Left ventricle myocardium inferior (tissue), 1 donor: ENCODE results near the gene TMC1. TPM values are rescaled to one million over a fixed set of nuclear protein-coding genes. Genes with fewer than 3 reads are reported as not detected.

Experiments used
- DNase-seq: peaks from one replicate; pipeline ENCODE4 v3.0.0-alpha.2; 2020
- H3K27ac ChIP-seq: fragments of 200-600 bp; replicated peaks from 2 replicates; pipeline ENCODE4 v1.8.0; 2021
- H3K27me3 ChIP-seq: fragments of 200-600 bp; 2 replicates; pipeline ENCODE4 v1.8.0; 2021; ENCODE audit warnings: low read depth
- H3K36me3 ChIP-seq: fragments of 200-600 bp; 2 replicates; pipeline ENCODE4 v1.8.0; 2021
- H3K4me1 ChIP-seq: fragments of 200-600 bp; 2 replicates; pipeline ENCODE4 v1.8.0; 2021
- H3K4me3 ChIP-seq: fragments of 200-600 bp; 2 replicates; pipeline ENCODE4 v1.8.0; 2021; ENCODE audit warnings: mild to moderate bottlenecking, moderate library complexity
- H3K9me3 ChIP-seq: fragments of 200-600 bp; replicated peaks from 2 replicates; pipeline ENCODE4 v1.8.0; 2021
- intact Hi-C: fragments of 100-400 bp; cut with micrococcal nuclease; formaldehyde crosslinking; loops from one replicate; pipeline ENCODE4 v1.11.0; 2022
- total RNA-seq: library from RNA; stranded (reverse); fragmentation: NEBNext Ultra II Directional; extraction: Animal tissue kit (Norgen Biotek cat#: 25700); gene quantifications from one replicate; pipeline ENCODE4 v1.2.1, GENCODE V29; 2021
- TF ChIP-seq, protein P1 (sequence below): fragments of 200-600 bp; IDR thresholded peaks from 2 replicates; pipeline ENCODE4 v1.8.0; 2021; ENCODE audit warnings: antibody characterized with exemption, mild to moderate bottlenecking, borderline replicate concordance
- donor health status: DM: no; HTN: yes; CAD: no; lungs with severe emphysema.

The TMC1 gene
- total RNA-seq, 1 donor from 2014 or later: 0.25 TPM

DNA sequence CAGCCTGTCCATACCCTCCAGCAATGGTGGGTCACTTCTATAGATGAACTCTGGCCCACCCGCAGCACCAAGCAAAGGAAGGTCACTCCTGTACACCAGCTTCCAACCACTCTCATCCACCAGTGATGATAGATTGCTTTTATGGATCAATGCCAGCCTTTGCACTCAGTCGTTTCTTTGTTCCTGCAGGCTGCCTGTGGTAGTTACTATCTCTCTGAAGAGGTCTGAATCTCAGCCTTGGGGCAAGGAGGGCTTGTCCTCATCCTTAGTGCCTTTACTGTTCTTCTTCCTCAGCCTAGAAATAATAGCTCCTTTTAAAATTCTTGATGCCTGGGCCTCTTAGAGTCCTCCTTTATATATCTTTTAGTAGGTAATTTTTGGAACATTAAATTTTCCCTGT lies 100.8 kb downstream of the TMC1 start:
- Histone ChIP-seq H3K36me3 (no peaks in the 10 kb centered on the region), H3K4me3 (no peak overlapping the region), H3K4me1 (no peaks in the 10 kb centered on the region), H3K27me3 (no peaks in the 10 kb centered on the region), H3K9me3 (no peaks in the 10 kb centered on the region), H3K27ac (no peak overlapping the region)
- TF ChIP-seq, protein P1, sequence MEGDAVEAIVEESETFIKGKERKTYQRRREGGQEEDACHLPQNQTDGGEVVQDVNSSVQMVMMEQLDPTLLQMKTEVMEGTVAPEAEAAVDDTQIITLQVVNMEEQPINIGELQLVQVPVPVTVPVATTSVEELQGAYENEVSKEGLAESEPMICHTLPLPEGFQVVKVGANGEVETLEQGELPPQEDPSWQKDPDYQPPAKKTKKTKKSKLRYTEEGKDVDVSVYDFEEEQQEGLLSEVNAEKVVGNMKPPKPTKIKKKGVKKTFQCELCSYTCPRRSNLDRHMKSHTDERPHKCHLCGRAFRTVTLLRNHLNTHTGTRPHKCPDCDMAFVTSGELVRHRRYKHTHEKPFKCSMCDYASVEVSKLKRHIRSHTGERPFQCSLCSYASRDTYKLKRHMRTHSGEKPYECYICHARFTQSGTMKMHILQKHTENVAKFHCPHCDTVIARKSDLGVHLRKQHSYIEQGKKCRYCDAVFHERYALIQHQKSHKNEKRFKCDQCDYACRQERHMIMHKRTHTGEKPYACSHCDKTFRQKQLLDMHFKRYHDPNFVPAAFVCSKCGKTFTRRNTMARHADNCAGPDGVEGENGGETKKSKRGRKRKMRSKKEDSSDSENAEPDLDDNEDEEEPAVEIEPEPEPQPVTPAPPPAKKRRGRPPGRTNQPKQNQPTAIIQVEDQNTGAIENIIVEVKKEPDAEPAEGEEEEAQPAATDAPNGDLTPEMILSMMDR: no peak
- intact Hi-C loops: no loop called here
- no peak for DNase-seq

DNA sequence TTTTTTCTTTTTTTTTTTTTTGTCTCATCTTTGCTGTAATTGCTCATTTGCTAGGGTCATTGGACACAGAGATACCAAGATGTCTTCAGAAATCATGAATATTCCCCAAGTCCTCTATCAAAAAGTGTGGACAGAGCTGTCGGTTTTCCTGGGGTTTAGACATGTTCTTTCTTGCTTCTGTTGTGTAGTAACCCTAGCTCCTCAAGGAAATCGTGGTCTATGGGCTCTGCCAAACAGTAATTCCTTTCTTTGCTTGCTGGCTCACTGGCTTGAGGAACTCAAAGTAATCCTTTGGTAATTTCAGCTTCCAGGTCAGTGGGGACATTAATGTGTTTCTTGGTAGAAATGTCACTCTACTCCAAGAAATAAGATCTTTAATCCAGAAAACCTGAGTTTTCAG lies 101.7 kb downstream of the TMC1 start:
- Histone ChIP-seq H3K9me3 (no peaks in the 10 kb centered on the region), H3K4me3 (no peak overlapping the region), H3K4me1 (no peaks in the 10 kb centered on the region), H3K36me3 (no peaks in the 10 kb centered on the region), H3K27me3 (no peaks in the 10 kb centered on the region), H3K27ac (no peak overlapping the region)
- TF ChIP-seq, protein P1: no peak
- DNase-seq: no peak
- intact Hi-C loops: no loop called here

DNA sequence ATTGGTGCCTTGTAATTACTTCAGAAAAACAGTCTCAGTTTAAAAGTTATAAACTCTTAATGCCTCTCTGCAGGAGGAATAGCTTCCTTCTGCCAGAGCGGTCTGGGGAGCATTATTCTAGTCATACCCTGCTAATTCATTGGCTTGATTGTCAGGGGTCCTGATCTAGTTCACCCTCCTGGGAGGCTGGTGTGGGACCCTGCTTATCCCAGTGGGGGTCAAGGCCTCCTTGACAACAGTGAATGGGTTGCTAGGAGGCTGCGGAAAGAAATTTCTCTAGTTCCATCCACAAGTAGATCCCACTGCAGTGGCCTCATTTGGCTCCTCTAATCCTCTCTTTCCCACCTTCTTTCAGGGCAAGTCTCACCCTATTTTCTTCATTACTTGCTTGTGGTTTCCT lies 105.7 kb downstream of the TMC1 start:
- Histone ChIP-seq H3K27me3 (no peaks in the 10 kb centered on the region), H3K9me3 (no peaks in the 10 kb centered on the region), H3K4me1 (no peaks in the 10 kb centered on the region), H3K27ac (no peak overlapping the region), H3K36me3 (no peaks in the 10 kb centered on the region), H3K4me3 (no peak overlapping the region)
- no peak for DNase-seq
- intact Hi-C loops: no loop called here
- TF ChIP-seq, protein P1: no peak

DNA sequence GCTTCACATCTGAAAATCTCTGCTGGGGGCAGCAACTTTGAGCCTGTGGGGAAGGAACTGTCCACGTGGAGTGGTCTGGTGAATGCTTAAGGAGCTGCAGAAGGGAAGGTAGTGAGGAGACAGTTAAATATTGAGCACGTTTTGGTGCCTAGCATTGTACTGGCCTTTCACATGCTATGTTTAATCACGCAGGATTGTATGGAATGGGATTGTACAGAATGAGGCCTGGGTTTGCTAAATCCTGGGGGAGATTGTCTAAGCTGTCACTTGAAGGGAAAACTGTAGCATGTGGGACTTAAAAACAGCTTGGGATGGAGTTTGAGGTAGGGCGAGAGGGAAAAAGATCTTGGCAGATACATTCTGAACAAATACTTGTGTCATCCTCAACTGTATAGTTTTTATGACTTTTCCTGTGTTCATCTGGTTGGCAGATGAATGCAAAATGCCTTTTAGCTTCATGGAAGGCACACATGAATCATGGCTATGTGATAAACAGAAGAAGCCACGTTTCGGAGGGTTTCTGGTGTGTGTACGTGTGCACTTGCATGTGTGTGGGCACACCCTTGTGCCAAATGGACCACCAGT lies 106.6 kb downstream of the TMC1 start:
- intact Hi-C loops: no loop called here
- Histone ChIP-seq H3K36me3 (no peaks in the 10 kb centered on the region), H3K4me1 (no peaks in the 10 kb centered on the region), H3K4me3 (no peak overlapping the region), H3K27me3 (no peaks in the 10 kb centered on the region), H3K9me3 (peaks cover 5% of the 10 kb centered on the region), H3K27ac (no peak overlapping the region)
- no peak for DNase-seq
- TF ChIP-seq, protein P1: no peak

DNA sequence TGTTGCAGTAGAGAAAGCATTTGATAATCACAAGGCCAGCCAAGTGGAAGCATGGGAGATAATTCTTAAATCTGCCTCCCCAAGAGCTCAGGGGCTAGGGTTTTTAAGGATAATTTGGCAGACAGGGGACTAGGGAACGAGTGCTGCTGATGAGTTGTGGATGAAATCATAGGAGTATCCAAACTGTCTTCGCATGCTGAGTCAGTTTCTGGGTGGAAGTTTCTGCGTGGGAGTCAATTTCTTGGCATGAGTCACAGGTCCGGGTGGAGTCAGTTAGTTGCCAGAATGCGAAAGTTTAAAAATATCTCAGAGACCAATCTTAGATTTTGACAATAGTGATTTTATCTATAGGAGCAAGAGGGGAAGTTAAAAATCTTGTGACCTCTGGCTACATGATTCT lies 112.6 kb downstream of the TMC1 start:
- no peaks in the 10 kb centered on the region for H3K27me3 ChIP-seq
- H3K36me3 ChIP-seq: no peaks in the 10 kb centered on the region
- H3K4me1 ChIP-seq: no peaks in the 10 kb centered on the region
- H3K9me3 ChIP-seq: peaks cover 19% of the 10 kb centered on the region
- no peak overlapping the region for H3K27ac ChIP-seq
- H3K4me3 ChIP-seq: no peak overlapping the region
- TF ChIP-seq, protein P1: no peak
- no peak for DNase-seq
- intact Hi-C loops: no loop called here
